SK-N-SH treated with all-trans-retinoic acid at 6 μM for 48 hours (cell line): ENCODE data around the gene HSPG2.
"Not testable (repeated sequence)": the region's sequence is repeated elsewhere in the genome, so short reads cannot be mapped to it uniquely, and the experiment has no call there.

ENCODE experiments used
- ATAC-seq: fragments of 200-7000 bp; cut with Tn5 transposase; 3 replicates; pipeline ENCODE4 v1.9.1; 2020; ENCODE audit warnings: mild to moderate bottlenecking, moderate library complexity
- BACH2 ChIP-seq: fragments of 250-450 bp; sonication (Bioruptor Pico); IDR thresholded peaks from 2 replicates; pipeline ENCODE4 v1.9.0; 2021; ENCODE audit warnings: mild to moderate bottlenecking, borderline replicate concordance
- CSDC2 ChIP-seq: fragments of 250-450 bp; sonication (Bioruptor Pico); IDR thresholded peaks from 2 replicates; pipeline ENCODE4 v1.5.0; 2020; ENCODE audit warnings: mild to moderate bottlenecking, moderate library complexity
- ESRRG ChIP-seq: fragments of 250-450 bp; sonication (Bioruptor Pico); IDR thresholded peaks from 2 replicates; pipeline ENCODE4 v1.6.1; 2021; ENCODE audit warnings: mild to moderate bottlenecking
- GLIS3 ChIP-seq: fragments of 250-450 bp; sonication (Bioruptor Pico); IDR thresholded peaks from 2 replicates; pipeline ENCODE4 v1.5.0; 2020; ENCODE audit warnings: mild to moderate bottlenecking, moderate library complexity
- OSR1 ChIP-seq: fragments of 250-450 bp; sonication (Bioruptor Pico); IDR thresholded peaks from 2 replicates; pipeline ENCODE4 v1.8.0; 2022; ENCODE audit warnings: moderate library complexity, mild to moderate bottlenecking, inconsistent platforms
- PPARA ChIP-seq: fragments of 250-450 bp; sonication (Bioruptor Pico); IDR thresholded peaks from 2 replicates; pipeline ENCODE4 v1.5.0; 2020; ENCODE audit warnings: mild to moderate bottlenecking, borderline replicate concordance
- RARB ChIP-seq: fragments of 250-450 bp; sonication (Bioruptor Pico); IDR thresholded peaks from 2 replicates; pipeline ENCODE4 v1.8.0; 2021; ENCODE audit warnings: mild to moderate bottlenecking, moderate library complexity
- TCF4 ChIP-seq: fragments of 250-450 bp; sonication (Bioruptor Pico); IDR thresholded peaks from 2 replicates; pipeline ENCODE4 v1.8.0; 2021; ENCODE audit warnings: mild to moderate bottlenecking, moderate library complexity, borderline replicate concordance
- TOX ChIP-seq: fragments of 250-450 bp; sonication (Bioruptor Pico); IDR thresholded peaks from 2 replicates; pipeline ENCODE4 v1.8.0; 2021; ENCODE audit warnings: mild to moderate bottlenecking, moderate library complexity, borderline replicate concordance
- ZC3H10 ChIP-seq: fragments of 250-450 bp; sonication (Bioruptor Pico); IDR thresholded peaks from 2 replicates; pipeline ENCODE4 v1.5.1; 2021; ENCODE audit warnings: mild to moderate bottlenecking, moderate library complexity
- ZFP30 ChIP-seq: fragments of 450-650 bp; formaldehyde crosslinking; IDR thresholded peaks from 2 replicates; pipeline ENCODE4 v1.5.0; 2022; ENCODE audit warnings: mild to moderate bottlenecking, moderate library complexity
- ZNF70 ChIP-seq: fragments of 450-650 bp; formaldehyde crosslinking; IDR thresholded peaks from 2 replicates; pipeline ENCODE4 v1.5.0; 2020; ENCODE audit warnings: mild to moderate bottlenecking, moderate library complexity
- ZNF8 ChIP-seq: fragments of 450-650 bp; formaldehyde crosslinking; IDR thresholded peaks from 2 replicates; pipeline ENCODE4 v1.5.0; 2020; ENCODE audit warnings: mild to moderate bottlenecking, moderate library complexity
- TF ChIP-seq, protein P1 (sequence below): fragments of 250-450 bp; sonication (Bioruptor Pico); IDR thresholded peaks from 2 replicates; pipeline ENCODE4 v1.8.0; 2021; ENCODE audit warnings: low read depth, mild to moderate bottlenecking, moderate library complexity, borderline replicate concordance
- TF ChIP-seq, protein P2 (sequence below): fragments of 250-450 bp; sonication (Bioruptor Pico); IDR thresholded peaks from 2 replicates; pipeline ENCODE4 v1.8.0; 2020; ENCODE audit warnings: mild to moderate bottlenecking, moderate library complexity, borderline replicate concordance

Gene HSPG2

DNA sequence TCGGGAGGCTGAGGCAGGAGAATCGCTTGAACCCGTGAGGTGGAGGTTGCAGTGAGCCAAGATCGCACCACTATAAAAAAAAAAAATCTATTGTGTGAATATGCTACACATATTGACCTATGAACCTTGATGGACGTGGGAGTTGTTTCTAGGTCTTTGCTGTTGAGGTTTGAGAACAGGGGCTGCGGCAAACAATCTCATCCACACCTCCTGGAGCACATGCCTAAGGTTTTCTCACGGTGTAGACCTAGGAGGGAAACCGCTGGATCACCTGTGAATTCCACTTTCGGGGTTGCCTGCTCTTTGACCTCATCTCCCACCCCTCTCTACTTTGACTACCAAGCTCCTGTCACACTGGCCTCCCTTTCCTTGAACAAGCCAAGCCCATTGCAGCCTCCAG lies 38.2 kb upstream of the HSPG2 start:
- not testable (repeated sequence) for ATAC-seq

DNA sequence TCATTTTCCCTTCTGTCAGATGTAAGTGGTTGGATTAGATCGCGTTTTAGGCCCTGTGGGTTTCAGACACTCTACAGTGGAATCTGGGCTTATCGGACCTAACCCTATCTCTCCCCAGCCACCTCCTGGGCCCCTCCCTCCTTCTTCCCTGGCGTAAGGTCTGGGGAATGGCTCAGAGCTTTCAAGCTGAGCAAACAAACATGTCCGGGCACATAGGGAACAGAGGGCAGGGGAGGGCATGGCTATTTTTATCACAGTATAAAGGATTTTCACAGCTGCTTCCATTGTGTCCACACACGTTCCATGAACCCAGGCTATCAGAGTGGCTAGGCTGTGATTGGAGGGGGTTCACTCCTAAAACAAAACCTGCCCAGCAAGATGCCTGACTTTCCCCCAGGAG lies 37.6 kb upstream of the HSPG2 start:
- not testable (repeated sequence) for ATAC-seq

DNA sequence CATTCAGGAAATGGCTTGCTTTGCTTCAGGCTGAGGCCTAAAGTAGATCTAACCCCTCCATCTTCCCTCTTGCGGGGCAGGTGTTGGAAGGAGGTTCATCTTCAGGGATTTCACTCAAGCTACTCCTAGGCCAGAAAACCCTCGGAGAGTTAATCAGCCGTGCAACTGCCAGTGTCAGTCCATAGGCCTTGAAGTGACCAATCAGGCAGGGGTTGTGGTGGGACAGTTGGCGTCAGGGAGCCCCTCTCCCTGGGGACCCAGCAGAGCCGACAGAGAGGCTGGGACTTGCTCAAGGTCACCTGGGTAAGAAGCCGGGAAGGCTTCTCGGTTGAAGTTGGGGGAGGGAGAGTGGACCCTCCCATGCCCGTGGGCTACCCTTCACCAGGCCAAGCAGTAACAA lies 36.8 kb upstream of the HSPG2 start:
- ATAC-seq: not testable (repeated sequence)

DNA sequence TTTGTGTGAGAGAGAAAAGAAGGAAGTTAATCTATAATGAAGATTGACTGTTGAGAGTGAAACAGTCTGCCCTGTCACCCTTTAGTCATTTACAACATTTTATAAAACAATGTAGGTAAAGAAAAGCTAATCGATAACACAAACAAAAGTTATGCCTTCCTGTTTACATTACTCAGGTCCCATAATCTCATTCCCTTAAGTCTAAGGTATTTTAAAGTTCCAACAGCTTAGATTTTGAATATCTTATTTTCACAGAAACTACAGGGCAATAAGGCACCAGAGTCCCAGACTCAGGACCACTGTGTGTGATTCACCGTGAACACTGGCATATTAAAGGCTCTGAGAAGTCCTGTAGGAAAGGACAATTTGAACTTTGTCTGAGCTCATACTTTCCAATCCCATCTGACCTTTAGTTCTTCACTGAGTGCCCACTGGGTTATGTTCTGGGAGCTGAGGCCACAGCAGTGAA lies 35.9 kb upstream of the HSPG2 start:
- ATAC-seq: not testable (repeated sequence)

DNA sequence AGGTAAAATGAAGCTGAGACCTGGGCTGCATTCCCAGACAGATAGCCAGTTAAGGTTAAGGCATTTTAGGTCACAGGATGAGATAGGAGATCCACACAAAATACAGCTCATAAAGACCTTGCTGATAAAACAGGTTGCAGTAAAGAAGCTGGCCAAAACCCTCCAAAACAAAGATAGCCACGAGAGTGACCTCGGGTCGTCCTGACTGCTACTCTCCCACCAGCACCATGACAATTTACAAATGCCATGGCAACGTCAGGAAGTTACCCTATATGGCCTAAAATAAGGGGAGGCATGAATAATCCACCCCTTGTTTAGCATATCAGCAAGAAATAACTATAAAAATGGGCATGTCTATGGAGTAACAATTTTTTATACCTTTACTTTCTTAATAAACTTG lies 33.4 kb upstream of the HSPG2 start:
- not testable (repeated sequence) for ATAC-seq

DNA sequence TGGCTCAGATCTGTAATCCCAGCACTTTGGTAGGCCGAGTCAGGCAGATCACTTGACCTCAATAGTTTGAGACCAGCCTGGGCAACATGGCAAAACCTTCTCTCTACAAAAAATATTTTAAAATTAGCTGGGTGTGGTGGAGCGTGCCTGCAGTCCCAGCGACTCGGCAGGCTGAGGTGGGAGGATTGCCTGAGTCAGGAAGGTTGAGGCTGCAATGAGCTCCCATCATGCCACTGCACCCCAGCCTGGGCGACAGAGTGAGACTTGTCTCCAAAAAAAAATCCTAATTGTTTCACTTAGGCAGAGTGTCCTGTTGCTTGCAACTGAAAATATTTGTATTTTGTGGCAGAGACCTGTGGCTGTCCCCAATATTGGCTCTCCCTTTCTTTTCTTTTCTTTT lies 32.0 kb upstream of the HSPG2 start:
- ATAC-seq: not testable (repeated sequence)

DNA sequence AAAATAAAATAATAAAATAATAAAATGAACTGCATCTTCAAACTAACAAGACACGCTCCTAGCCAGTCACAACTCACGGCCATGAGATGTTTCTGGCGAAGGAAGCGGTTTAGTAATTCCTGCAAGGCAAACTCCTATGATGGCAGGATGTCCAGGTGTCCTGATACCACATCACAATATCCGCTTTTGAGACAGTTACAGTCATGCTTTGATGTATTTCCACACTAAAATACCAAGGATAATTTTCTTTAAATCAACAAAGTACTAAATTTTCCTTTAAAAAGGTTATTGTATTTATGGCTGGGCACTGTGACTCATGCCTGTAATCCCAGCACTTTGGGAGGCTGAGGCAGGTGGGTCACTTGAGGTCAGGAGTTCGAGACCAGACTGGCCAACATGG lies 30.1 kb upstream of the HSPG2 start:
- ATAC-seq: not testable (repeated sequence)

DNA sequence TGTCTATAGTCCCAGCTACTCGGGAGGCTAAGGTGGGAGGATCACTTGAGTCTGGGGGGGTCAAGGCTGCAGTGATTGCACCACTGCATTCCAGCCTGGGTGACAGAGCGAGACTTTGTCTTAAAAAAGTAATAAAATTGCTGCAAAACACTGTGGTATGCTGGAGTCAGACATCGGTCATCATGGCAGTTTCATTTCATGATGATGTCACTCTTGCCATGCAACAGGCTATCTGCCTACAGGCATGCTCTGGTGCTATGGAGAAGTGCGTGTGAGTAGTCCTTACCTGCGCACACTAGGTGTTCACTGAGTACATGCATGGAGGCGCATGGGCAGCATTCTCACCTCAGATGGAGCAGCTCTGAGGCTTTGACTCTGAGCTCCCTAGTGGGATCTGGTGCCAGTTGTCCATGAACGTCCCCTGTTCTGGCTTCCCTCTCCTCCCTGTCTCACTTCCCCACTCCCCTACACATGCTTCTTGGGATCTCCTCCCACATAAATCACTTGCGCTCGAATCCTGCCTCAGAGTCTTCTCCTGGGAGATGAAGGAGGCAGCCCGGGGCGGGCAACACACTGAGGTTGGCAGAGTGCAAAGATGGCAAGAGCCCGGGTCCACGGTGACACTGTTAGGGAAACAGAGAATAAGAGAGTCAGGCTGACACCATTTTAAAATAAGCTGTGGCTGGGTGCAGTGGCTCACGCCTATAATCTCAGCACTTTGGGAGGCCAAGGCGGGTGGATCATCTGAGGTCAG lies 29.3 kb upstream of the HSPG2 start:
- no peak for TF ChIP-seq ZNF8 (CRISPR knock-in tag)
- TF ChIP-seq ESRRG (CRISPR knock-in tag): no peak
- TF ChIP-seq BACH2: no peak
- TF ChIP-seq GLIS3 (CRISPR knock-in tag): no peak
- TF ChIP-seq CSDC2 (CRISPR knock-in tag): no peak
- TF ChIP-seq ZNF70 (CRISPR knock-in tag): no peak
- no peak for TF ChIP-seq ZC3H10
- TF ChIP-seq, protein P1, sequence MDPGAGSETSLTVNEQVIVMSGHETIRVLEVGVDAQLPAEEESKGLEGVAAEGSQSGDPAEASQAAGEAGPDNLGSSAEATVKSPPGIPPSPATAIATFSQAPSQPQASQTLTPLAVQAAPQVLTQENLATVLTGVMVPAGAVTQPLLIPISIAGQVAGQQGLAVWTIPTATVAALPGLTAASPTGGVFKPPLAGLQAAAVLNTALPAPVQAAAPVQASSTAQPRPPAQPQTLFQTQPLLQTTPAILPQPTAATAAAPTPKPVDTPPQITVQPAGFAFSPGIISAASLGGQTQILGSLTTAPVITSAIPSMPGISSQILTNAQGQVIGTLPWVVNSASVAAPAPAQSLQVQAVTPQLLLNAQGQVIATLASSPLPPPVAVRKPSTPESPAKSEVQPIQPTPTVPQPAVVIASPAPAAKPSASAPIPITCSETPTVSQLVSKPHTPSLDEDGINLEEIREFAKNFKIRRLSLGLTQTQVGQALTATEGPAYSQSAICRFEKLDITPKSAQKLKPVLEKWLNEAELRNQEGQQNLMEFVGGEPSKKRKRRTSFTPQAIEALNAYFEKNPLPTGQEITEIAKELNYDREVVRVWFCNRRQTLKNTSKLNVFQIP (CRISPR knock-in tag): no peak
- ATAC-seq: no peak; the same call in 2 of the 3 replicates

DNA sequence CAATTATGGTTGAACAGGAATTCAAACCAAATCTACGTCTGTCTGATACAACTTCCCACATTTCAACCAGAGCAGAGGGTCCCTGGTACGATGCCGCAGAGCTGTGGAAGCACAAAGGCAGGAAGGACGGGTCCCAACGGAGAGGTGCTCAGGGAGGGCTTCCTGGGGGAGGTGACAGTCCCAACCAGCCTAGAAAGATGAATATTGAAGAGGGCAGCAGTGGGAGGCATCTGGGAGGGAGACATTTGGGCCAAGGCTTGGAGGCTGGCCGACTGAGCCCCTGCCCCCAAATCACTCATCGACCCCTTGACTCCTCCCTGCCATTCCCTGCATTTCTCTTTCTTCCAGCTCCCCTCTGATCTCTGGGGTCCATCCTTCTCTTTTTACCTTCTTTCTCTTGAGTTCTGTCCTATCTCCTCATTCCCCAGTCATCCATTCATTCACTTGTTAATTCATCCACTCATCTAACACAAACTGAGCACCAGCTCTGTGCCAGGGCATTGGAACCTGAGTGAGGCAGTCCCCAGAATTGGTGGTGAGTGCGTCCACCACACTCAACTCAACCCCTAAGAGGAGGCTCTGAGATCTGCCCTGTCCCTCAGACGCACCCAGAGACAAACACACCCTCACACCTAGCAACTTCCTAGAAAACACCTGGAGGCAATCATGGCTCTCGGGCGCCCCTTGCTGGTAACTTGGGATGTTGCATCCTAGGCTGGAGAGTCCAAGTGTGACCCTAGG lies 26.5 kb upstream of the HSPG2 start:
- no peak for TF ChIP-seq RARB (CRISPR knock-in tag)
- TF ChIP-seq, protein P1 (CRISPR knock-in tag): no peak
- TF ChIP-seq ZC3H10: no peak
- TF ChIP-seq ZFP30: no peak
- no peak for TF ChIP-seq TCF4 (CRISPR knock-in tag)
- TF ChIP-seq BACH2: no peak
- peak; percentile 91 for ATAC-seq

DNA sequence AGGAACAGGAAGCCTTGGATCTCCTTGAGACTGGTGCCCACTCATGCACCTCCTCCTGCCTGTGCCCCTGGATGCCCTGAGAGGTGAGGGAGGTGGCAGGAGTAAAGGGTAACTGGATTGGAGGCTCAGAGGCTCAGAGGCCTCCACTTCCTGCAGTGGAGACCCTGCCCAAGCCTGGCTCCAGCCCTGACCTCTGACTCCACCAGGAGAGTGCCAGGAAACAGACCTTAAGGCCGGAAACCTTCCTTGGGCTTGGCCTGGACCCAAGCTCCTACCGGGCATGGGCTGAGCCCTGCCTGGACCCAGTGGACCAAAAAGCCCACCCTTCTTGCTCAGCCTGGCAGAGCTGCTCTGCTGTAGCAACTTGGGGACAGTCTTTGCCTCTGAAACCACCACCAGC lies 24.7 kb upstream of the HSPG2 start:
- no peak for ATAC-seq
- TF ChIP-seq ZFP30: no peak
- TF ChIP-seq, protein P1 (CRISPR knock-in tag): no peak
- TF ChIP-seq PPARA (CRISPR knock-in tag): no peak
- no peak for TF ChIP-seq OSR1 (CRISPR knock-in tag)
- TF ChIP-seq GLIS3 (CRISPR knock-in tag): no peak
- no peak for TF ChIP-seq ZNF70 (CRISPR knock-in tag)
- no peak for TF ChIP-seq CSDC2 (CRISPR knock-in tag)
- TF ChIP-seq, protein P2, sequence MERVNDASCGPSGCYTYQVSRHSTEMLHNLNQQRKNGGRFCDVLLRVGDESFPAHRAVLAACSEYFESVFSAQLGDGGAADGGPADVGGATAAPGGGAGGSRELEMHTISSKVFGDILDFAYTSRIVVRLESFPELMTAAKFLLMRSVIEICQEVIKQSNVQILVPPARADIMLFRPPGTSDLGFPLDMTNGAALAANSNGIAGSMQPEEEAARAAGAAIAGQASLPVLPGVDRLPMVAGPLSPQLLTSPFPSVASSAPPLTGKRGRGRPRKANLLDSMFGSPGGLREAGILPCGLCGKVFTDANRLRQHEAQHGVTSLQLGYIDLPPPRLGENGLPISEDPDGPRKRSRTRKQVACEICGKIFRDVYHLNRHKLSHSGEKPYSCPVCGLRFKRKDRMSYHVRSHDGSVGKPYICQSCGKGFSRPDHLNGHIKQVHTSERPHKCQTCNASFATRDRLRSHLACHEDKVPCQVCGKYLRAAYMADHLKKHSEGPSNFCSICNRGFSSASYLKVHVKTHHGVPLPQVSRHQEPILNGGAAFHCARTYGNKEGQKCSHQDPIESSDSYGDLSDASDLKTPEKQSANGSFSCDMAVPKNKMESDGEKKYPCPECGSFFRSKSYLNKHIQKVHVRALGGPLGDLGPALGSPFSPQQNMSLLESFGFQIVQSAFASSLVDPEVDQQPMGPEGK (CRISPR knock-in tag): no peak
- no peak for TF ChIP-seq TOX (CRISPR knock-in tag)
- TF ChIP-seq, all 23 proteins: peak for 0
